GM21576 (cell line): Measurements from ENCODE around the gene TMEM131L.
"Not testable (repeated sequence)": the region's sequence is repeated elsewhere in the genome, so short reads cannot be mapped to it uniquely, and the experiment has no call there.

Experiments
- ATAC-seq: cut with Tn5 transposase; IDR thresholded peaks from one replicate; pipeline ENCODE4 v1.9.1; 2021; ENCODE audit warnings: mild to moderate bottlenecking, moderate library complexity; ENCODE audit not compliant: unreplicated experiment

Gene TMEM131L

DNA sequence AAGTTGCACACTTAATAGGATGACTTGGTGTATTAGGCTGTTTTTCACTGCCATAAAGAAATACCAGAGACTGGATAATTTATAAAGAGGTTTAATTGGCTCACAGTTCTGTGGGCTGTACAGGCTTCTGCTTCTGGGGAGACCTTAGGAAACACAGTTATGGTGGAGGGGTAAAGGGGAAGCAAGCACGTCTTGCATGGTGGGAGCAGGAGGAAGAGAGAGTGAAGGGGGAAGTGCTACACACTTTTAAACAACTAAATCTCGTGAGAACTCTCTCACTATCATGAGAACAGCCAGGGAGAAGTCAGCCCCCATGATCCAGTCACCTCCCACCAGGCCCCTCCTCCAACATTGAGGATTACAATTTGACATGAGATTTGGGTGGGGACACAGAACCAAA lies 142.9 kb downstream of the TMEM131L start:
- not testable (repeated sequence) for ATAC-seq

DNA sequence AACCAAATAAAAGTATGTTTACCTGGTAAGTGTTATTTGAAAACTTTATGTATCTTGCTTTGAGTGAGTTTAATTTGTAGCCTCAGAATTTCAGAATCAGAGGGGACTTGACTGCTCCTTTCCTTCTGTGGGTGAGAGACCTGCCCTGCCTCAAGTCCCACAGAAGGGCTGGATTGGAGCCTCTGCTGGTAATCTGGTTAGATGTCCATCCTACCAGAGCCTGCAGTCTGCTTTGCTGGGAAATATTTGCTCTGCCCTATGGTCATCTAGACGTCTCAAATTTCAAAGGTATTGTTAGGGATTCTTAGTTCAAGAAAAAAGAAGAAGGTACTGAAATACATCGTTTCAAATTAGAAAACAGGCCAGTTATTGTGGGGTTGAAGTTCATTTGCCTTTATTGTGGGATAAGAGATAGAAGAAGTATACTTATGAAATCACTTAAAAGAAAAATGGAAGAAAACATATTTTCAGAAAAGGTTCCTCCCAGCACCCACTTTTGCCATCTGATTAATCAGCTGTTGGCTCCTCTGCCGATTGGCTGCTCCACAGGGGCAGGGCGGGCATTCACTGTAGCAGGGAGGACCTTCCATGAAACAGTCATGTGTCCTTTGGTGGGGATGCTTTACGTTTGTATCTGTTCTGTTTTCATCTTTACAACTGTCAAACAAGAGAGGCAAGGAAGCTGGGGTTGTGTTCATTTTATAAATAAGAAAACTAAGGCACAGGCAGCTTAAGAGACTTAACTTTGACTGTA lies 144.6 kb downstream of the TMEM131L start:
- no peak for ATAC-seq

DNA sequence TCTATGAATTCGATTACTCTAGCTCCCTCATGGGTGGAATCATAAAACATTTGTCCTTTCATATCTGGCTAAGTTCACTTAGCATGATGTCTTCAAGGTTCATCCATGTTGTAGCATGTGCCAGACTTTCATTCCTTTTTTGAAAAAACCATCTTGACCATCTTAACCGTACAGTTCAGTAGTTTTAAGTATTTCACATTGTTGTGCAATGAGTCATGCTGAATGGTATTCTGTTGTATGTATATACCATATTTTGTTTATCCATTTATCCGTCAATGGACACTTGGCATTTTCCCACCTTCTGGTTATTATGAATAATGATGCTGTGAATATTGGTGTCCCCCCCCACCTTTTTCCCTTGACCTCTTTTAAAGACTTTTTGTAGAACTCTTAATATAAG lies 145.5 kb downstream of the TMEM131L start:
- no peak for ATAC-seq

DNA sequence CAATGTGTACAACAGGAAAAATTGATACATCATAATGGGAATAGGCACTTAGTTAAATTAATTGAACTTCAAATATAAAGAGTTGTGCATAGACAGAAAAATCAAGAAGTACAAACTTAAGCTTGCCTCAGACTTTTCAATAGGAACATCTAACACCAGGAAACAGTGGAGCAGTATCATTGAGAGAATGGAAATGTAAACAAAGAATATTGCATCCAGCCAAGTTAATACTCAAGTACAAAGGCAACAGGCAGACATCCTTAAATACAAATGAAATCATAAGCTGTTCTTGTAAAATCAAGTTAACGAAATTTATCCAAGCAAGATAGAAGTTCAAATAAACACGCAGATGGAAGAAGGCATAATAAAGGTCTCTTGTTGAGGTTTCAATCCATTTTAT lies 146.7 kb downstream of the TMEM131L start:
- no peak for ATAC-seq

DNA sequence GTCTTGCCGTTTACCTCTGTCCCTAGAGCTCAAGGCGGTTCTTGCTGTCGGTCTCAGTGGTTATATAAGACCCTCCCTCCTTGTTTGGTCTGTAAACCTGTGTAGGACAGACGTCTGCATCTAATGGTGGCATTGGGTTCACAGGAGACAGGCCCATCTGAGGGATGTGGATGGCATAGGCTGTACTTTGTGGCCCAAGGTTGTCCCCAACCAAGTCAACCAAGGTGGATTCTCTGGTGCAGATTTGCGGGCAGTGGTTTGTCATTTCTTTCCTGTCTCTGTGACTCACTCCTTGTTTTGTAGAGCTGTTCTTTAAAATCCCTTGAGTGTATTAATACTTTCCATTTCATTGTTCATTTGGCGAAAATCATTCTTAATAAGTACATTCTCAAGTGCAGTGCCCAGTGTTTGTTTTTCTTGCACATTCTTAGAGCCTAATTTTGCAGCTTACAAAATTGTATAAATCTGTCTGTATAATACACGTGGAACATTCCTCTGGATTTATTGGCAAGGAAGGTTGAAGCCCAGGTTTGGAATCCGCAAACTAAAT lies 149.9 kb downstream of the TMEM131L start:
- no peak for ATAC-seq

DNA sequence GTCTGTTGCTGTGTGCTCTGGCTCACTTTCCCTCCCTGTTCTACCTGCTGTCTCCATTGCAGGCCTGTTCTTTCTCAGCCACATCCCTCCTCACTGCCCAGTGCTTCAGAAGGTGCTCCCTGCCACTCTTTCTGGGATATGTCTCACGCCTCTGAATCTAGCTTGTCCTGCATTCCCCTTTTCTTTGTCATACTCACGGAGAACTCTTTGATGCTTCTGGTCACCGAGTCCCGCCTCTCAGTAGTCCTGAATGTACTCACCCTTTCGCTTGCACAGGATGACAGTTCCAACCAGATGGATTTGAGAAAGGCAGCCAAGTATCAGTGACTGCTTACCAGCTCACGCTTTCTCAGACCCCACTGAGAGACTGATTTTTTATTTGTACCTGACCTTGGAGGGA lies 152.7 kb downstream of the TMEM131L start:
- ATAC-seq: no peak

DNA sequence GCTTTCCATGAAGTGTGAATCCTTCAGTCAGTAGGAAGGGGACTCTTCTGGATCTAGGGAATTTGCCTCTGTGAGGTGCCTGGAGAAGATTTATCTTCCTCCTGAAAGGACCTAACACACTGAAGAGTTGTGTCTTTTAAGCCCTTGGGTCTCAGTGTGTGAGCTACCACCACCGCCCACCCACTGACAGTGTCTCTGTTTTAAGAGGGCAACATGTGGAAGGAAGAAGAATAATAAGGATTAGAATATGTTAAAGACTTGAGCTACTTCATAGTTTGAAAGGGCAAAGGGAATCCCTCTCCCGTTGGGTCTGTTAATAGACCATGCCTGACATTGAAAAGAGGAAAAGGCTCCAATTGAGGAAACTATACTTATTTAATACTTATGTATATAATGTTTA lies 153.7 kb downstream of the TMEM131L start:
- no peak for ATAC-seq

DNA sequence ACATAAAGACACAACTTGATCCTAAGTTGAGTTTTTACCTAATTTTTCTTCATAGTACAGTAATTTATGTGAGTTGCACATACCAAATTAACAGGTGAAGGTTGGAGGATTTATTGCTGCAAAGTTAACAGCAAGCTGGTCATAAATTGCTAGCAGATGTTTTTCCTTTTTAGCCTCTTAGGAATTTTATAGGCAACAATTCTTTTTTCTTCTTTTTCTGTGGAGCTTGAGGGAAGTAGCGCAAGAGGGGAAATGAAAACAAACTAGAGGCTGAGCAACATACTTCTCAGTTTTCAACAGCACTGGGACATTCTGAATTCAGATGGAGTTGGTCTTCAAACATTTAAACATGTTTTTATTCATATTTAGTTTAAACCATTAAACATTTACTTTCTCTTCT lies 154.2 kb downstream of the TMEM131L start:
- no peak for ATAC-seq

DNA sequence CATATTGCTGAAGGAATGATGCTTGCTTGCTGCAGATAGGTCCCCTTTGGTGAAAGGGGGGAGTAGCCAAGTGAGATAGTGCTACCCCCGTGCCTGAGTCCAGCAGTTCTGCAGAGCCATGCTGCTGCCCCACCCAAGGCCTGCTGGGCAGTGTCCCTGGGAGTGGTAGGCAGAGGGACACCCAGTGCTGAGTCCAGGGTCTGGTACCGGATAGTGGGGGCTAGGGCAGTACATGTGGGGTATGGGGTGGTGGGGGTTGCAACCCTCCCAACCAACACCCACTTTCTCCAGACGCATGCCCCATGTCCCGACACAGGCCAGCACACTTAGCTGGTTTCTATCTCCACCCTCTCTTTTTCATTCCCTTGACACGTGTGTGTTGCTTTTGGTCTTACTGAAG lies 155.9 kb downstream of the TMEM131L start:
- ATAC-seq: no peak

DNA sequence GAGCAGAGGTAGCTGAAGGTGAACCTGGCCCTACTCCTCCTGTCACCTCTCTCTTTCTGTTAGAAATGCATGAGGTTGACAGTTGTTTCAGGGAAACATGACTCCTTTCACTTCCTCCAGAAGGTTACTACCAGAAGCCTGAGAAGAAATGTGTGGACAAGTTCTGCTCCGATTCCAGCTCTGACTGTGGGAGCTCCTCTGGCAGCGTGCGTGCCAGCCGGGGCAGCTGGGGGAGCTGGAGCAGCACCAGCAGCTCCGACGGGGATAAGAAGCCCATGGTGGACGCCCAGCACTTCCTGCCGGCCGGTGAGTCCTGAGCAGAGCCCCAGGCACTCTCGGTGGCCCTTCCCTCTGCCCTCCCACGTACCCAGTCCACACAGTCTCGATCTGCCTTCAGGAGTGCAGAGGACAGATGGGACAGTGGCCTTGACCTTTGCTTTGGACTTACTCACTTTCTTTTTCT lies 156.6 kb downstream of the TMEM131L start:
- no peak for ATAC-seq

DNA sequence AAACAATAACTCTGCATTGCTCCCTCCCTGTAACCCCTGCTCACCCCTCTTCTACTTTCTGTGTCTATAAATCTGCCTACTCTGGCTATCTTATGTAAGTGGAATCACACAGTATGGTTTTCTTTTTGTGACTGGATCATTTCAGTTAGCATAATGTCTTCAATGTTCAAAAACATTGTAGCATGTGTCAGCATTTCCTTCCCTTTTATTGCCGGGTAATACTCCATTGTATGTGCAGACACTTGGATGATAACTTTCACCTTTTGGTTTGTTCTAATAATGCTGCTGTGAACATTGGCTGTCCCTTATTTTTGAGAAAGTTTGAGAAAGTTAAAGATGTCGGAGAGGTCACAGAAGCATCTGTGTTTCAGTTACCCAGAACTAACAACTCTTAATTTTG lies 157.3 kb downstream of the TMEM131L start:
- no peak for ATAC-seq

DNA sequence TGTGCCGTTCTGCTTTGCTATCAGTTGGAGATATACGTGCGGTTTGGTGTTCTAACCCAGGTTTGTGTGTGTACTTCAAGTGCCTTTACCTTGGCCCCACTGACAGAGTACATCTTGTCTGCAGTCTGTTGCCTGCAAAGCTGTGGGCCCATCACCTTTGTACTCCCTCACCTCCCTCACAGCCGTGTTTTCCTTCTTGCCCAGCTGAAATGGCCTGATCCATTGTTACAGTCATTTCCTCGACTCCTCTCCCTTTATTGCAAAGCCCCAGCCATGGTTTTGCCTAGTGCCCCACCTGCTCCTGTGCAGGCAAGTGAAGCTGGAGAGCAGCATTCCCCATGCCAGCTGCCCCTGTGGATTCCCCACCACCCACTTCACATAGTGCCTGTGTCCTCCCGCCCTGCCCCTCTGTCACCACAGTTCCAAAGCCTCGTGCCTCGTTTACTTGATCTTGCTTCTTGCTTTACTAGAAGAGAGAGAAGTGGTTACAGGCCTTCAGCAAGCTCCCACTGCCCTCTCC lies 162.7 kb downstream of the TMEM131L start:
- no peak for ATAC-seq

DNA sequence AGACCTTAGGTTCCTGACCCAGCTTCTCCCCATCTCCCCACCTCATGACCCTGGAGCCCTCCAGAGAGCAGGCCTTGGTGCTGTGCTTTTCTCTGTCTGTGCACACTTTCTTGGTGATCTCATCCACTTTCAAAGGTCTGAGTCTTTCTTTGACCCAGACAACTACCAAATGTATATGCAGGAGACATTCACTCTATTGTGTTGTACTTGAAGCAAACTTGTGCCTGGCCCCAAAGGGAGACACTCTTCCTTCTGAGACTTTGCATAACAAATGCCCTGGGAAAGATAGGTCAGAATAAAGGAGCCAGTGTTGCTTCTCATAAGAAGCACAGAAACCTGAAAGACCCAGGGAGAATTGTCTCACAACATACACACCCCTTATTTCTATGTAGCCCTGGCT lies 163.6 kb downstream of the TMEM131L start:
- ATAC-seq: no peak

DNA sequence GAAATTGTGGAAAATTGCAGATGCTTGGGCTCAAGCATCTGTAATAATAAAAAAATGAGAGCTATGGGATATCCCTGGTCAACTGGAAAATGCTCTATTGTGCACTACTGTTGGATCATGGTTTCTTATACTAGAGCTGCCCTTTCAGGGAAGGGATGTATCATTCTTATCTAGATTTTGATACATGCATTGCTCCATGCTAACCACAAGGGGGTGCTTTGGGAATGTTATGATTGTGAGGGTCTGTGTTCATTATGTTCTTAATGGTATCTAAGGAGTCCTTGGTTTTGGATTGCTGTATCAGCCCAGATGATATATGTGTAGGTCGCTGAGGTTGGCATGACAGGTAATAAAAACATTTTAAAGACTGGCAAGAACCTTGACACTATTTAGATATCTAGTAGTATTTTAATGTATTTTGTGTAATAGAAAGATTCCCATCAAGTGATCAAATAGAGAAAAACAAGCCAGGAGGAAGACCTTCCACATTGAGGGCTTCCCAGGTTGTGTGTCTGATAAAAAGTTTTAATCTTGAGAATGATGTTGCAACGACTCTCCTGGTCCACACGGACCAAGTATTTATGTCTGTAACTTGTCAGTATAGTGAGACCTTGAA lies 168.7 kb downstream of the TMEM131L start:
- ATAC-seq: no peak

DNA sequence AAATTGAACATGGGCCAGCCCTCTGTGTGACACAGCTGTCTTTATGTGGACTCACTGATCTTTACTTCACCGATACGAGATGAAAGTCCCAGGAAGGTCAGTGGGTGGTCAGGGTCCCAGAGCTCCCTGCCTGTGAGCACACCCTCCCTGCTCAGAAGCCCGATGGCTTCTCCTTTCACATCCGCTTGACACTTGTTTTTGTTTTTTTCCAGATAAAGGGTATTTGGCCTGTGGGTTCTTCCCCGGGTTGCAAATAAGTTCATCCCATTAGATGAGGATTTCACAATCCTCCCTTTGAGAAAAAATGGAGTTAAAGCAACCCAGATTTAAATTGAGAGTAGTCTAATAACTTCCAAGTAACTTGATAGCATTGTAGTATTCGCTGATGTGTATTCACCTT lies 169.7 kb downstream of the TMEM131L start:
- ATAC-seq: no peak

DNA sequence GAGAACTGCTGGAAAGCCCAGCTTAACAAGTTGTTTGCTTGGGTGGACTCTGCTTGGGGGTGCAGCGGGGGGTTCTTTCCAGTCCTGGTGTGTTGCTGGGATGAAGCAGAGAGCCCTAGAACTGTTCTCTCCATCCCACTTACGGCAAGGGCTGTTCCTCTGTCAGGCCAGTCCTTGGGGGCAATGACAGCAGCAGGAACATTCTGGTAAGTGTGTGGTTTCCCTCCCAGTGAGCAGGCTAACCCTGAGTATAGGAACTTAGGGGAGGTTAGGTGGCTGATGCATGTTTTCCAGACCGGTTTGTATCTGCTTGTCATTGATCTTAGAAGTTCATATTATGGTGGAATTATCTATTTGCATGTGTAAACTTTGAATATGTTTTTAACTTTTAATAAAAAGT lies 171.0 kb downstream of the TMEM131L start:
- ATAC-seq: no peak

DNA sequence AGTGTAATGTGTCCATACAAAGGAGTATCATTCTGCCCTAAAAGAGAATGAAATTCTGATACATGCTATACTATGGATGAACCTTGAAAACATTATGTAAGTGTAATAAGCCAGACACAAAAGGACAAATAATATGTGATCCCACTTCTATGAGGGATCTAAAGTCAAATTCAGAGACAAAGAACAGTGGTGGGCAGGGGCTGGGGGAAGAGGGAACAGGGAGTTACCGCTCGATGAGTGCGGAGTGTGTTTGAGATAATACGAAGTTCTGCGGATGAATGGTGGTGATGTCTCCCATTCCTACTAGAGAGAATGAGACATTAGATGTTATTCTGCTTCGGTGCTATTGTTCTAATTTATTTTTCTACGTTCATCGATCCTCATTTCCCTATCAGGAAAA lies 171.9 kb downstream of the TMEM131L start:
- ATAC-seq: no peak

DNA sequence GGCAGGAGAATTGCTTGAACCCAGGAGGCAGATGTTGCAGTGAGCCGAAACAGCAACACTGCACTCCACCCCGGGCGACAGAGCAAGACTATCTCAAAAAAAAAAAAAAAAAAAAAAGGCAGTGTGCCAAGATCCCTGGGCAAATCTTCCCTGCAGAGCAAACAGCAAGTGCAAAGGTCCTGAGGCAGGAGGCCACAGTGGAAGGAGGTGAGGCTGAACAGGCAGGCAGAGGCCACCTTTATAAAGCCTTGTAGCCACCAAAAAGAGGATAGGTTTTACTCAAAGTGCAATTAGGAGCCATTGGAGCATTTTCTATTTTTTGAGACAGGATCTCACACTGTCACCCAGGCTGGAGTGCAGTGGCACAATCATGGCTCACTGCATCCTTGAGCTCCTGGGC lies 172.8 kb downstream of the TMEM131L start:
- ATAC-seq: no peak

DNA sequence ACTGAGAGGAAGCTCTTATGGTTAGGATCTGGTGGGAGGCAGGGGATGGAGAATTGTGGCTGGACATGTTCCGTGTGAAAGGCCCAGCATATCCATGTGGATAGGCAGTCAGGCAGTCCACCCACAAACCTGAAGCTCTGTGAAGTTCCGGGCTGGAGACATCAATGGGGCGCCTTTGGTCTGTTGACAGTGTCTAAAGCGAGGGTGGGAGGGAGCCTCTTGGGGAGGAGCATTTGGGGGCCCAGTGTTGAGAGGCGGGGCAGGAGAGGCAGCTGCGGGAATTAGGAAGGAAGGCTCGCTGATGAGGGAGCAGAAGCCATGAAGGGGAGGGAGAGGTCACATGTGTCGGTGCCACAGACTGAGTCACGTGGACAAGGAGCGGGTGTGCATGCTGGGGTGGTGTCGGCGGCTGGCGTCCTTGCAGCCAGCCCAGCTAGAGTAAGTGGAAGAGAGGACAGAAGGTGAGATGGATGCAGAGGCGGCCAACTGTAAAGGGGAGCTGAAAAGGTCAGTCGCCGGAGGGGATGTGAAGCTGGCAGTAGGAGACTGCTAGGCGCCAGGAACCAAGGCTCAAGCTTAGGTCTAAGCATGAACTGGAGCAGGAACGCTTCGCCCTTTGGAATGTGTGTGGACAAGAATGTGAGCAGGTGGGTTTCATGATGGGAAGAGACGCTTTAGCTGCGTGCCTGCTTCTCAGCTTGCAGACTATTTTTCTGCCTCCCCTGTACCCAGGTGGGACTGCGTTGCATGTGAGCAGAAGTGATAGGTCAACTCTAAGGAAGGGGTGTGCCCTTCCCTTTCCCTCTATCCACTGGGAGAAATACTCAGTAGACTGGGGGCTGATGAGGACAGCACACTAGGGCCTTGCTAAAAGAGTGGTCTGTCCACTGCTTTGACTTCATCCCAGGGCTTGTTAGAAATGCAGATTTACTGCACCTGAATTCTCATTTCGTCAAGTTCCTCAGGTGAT lies 174.0 kb downstream of the TMEM131L start:
- ATAC-seq: no peak

DNA sequence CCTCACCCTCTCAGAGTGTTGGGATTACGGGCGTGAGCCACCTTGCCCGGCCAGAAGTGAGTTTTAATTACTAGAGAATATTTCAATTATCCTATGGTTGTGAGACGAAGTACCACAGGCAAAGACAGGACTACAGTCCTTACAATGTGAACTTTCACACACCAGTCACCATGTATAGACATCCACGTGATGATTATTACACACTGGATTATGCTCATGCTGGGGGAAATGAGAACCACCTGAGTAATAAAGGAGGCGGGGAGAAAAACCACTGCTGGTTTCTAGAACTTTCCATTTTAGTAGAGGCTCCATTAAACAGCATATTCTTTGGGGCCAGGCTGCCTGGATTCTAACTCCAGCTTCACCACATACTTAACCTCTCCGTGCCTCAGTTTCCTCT lies 175.4 kb downstream of the TMEM131L start:
- no peak for ATAC-seq
